ENCODE measurements around the gene RFNG. TPM values are rescaled to one million over a fixed set of nuclear protein-coding genes. Genes with fewer than 3 reads are reported as not detected.

Gene RFNG
- polyA plus RNA-seq, 4 donors = 36.9 to 61.9 (median 40.6) TPM

- DNase-seq (ENCODE audit: low read depth in 4 of 4, low spot score in 3 of 4) = no peak
Observed at GRCh38 chr17:82060001-82060380, 8.4 kb upstream of the RFNG start.

DNA sequence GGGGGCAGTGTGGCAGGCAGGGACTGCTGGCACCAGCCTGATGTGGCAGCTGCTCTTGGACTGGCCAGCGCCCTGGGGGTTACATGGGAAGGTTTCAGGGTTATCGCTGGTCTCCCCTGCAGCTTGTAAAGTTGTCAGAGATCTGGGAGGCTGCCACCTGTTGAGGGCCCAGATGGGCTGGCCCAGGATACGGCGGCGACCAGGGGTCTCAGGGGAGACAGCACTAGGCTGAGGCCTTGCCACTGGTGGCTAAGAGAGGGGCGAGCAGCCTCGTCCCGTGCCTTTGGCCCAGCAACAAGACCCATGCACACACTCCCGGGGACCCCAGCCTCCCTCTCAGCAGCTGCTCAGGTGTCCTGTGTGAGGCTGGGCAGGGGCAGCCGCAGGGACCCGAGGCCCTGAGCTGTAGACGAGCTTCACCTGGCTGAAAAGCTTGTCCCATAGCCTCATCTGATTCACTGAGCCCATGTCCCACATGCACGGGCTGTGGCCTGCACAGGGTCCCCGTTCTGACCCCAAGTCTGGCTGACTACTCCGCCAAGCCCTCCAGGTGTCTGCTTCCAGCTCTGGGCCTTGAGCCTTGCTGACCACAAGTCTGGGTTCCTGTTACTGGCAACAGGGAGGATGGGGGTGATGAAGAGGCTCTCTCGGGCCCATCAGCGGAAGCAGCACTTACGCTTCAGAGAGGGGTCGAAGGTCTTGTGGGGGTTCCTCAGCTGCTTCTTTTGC lies 7.8 kb upstream of the RFNG start:
- no peak for DNase-seq (ENCODE audit: low read depth in 4 of 4, low spot score in 3 of 4)

- DNase-seq (ENCODE audit: low read depth in 4 of 4, low spot score in 3 of 4) = no peak
Observed at GRCh38 chr17:82058855-82059249, 7.2 kb upstream of the RFNG start.

- no peak for DNase-seq (ENCODE audit: low read depth in 4 of 4, low spot score in 3 of 4)
Observed at GRCh38 chr17:82058230-82058854, 6.7 kb upstream of the RFNG start.

DNA sequence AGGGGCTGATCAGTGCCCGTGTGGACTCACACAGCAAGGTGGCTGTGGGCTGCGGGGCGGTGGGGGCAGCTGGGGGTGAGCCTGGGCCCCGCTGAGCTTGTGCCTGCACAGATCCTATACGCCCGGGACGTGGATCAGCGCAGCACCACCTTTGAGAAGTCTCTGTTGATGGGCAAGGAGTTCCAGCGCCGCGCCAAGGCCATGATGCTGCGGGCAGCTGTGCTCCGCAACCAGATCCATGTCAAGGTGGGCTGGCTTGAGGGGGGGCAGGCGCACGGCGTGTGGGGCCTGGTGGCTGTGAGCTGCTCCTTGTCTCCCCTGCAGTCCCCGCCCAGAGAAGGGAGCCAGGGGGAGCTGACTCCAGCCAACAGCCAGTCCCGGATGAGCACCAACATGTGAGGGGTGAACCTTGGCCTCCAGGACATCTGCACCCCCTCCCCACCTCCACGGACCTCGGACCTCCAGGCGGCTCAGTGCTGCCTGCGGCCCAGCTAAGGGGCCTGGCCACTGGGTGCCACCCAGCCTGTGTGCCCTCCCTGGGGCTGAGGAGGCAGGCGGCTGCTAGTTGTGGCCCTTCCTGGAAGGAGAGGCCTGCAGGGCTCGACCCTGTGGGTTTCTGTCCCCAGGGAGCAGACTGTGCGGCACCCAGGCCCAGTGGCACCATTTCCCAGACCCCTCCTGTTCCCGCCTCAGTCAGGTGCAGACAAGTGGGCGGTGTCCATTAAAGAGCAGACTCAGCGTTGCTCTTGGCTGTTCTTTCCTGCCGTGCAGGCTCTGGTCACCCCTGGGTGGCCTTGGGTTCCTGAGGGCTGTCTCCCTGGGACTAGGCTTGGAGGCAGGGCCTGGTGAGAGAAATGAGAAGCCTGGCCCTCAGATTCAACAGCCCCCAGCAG lies 5.4 kb upstream of the RFNG start:
- no peak for DNase-seq (ENCODE audit: low read depth in 4 of 4, low spot score in 3 of 4)

GRCh38 chr17:82055965-82056728 lies 4.5 kb upstream of the RFNG start:
- DNase-seq (ENCODE audit: low read depth in 4 of 4, low spot score in 3 of 4) = no peak

DNA sequence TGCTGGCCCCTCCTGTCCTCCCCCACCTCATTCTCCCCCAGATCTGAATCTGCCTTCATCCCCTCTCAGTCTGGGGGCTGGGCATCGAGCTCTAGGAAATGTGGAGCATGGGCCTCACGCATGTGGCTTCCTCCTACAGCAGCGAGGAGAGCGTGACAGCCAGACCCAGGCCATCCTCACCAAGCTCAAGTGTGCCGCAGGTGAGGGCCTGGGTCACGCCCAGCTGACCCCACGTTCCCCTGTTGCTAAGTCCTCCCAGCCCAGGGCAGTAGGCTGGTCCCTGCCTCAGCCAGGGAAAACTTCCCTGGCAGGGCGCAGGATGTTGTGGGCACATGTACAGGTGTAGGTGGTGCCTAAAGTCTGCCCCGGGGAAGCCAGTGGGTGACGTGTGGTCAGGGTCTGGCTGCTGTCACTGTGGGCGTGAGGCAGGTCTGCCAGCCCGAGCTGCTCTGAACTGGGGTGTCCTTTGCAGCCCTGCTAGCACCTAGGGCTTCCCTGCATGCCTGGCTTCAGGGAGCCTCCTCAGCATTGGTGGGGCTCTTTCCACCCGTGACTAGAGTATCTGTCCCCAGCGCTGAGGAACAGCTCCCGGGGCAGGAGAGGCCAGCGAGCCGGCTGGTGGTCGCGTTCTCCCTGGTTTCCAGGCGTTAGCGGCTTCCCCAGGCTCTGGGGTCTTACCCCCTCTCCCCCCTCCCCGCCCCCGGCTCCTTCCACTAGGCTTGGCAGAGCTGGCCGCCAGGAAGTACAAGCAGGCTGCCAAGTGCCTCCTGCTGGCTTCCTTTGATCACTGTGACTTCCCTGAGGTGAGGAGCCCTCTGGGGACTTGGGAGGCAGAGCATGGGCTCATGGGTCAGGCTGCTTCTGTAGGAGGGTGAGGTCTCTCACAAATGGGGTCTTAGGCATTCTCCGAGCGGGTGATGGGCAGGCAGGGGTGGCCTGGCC lies 3.7 kb upstream of the RFNG start:
- DNase-seq (ENCODE audit: low read depth in 4 of 4, low spot score in 3 of 4) = no peak

DNA sequence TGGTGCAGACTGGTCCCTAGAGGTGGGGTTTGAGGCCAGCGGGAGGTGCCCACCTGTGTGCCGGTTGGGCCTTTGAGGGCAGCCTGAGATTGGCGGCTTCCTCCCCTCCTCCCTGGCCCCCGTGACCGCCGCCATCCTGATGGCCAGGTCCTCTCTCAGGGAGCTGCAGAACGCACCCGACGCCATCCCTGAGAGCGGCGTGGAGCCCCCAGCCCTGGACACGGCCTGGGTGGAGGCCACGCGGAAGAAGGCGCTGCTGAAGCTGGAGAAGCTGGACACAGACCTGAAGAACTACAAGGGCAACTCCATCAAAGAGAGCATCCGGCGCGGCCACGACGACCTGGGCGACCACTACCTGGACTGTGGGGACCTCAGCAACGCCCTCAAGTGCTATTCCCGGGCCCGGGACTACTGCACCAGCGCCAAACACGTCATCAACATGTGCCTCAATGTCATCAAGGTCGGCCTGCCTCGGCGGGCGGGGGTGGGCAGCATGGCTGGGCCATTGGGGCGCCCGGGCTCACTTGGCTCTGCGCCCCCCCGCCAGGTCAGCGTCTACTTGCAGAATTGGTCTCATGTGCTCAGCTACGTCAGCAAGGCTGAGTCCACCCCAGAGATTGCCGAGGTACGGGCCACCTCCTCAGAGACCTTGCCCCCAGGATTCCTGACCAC lies 2.9 kb upstream of the RFNG start:
- DNase-seq (ENCODE audit: low read depth in 4 of 4, low spot score in 3 of 4) = no peak

GRCh38 chr17:82053556-82054263 lies 2.1 kb upstream of the RFNG start:
- no peak for DNase-seq (ENCODE audit: low read depth in 4 of 4, low spot score in 3 of 4)

- DNase-seq (ENCODE audit: low read depth in 4 of 4, low spot score in 3 of 4) = no peak
Observed at GRCh38 chr17:82053130-82053529, 1.5 kb upstream of the RFNG start.

DNA sequence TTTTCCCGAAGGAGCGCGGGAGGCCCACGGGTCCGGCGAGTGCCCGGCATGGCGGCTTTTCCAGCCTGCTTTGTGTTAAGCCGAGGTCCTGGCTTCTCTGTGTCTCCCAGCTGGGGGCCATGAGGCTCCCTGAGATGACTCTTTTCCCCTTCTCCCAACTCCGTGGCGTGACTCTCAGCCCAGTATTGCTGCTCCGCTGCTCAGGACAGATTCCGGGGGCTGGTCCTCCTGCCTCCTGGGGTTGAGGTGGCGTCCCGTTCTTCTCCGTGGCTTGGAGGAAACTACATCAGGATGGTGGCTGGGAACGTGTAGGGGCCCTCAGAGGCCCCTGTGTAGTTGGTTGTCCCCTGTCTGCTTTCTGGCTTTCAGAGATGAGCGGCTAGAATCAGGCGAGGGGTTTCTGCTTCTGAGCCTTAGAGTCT lies 1.0 kb upstream of the RFNG start:
- no peak for DNase-seq (ENCODE audit: low read depth in 4 of 4, low spot score in 3 of 4)

- DNase-seq (ENCODE audit: low read depth in 4 of 4, low spot score in 3 of 4) = no peak
Observed at GRCh38 chr17:82050761-82051641, 610 bp downstream of the RFNG start.

DNA sequence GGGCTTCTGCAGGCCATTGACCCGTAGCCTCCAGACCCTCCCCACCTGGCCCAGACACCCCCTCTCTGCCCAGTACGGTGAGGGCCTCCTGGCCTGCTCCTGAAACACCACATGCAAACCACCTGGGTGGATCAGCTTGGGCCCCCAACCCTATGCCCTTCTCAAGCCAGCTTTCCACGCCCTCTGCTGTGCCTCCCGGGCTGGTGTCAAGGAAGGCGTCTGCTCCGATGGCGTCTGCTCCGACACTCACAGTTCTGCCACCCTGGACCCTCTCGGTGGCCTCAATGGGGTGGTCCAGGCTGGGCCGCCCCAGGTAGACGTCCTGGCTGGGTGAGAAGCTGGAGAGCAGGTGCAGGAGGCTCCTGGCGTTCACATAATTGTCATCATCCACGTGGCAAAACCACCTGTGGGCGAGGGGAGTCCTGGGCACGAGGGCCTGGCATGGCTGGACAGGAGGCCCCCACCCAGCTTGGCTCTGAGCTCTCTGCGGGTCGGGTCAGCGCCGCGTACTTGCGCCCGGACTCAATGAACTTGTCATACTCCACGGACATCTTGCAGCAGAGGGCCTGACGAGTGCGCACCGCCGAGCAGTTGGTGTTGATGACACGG lies 1.4 kb downstream of the RFNG start:
- no peak for DNase-seq (ENCODE audit: low read depth in 4 of 4, low spot score in 3 of 4)

- no peak for DNase-seq (ENCODE audit: low read depth in 4 of 4, low spot score in 3 of 4)
Observed at GRCh38 chr17:82049521-82049971, 2.1 kb downstream of the RFNG start.

- no peak for DNase-seq (ENCODE audit: low read depth in 4 of 4, low spot score in 3 of 4)
Observed at GRCh38 chr17:82049106-82049505, 2.5 kb downstream of the RFNG start.

DNA sequence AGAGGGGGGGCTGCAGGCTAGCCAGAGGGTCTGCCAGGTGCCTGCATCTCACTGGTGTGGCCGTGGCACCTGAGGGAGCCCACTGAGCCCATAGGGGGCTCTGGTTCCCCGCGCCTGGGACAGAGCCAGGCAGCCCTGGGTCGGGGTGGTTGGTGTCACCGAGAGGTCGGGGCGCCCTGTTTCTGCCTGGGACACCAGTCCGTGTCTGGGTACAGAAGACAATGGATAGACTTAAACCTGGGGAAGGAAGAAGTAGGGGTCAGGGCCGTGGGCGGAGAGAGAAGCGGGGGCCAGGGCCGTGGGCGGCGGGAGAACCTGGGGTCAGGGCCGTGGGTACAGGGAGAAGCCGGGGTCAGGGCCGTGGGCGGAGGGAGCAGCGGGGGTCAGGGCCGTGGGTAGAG lies 3.0 kb downstream of the RFNG start:
- no peak for DNase-seq (ENCODE audit: low read depth in 4 of 4, low spot score in 3 of 4)

All from left renal pelvis (tissue), 4 donors.